Measurements from ENCODE around the gene PIP5K1B.

The PIP5K1B gene

DNA sequence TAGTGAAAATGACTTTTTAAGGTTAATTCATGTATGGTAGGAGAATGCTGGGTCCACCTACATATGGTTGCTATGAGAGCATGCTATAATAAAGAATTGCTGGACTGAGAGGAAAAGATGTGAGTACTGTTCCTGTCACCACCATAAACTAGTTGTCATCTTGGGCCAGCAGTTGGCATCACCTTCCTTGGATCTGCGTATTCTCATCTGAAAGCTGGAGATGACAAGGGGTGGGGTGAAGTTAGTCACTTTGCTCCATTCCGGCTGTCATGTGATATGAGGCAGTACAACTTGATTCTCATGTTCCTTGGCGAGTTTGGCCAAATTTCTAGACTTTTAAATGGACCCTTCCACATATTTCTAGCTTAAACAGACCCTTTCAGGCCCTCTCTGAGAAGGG, 33.3 kb downstream of the PIP5K1B start:
- DNase-seq (ENCODE audit: low read depth in 3 of 3), result no peak

DNA sequence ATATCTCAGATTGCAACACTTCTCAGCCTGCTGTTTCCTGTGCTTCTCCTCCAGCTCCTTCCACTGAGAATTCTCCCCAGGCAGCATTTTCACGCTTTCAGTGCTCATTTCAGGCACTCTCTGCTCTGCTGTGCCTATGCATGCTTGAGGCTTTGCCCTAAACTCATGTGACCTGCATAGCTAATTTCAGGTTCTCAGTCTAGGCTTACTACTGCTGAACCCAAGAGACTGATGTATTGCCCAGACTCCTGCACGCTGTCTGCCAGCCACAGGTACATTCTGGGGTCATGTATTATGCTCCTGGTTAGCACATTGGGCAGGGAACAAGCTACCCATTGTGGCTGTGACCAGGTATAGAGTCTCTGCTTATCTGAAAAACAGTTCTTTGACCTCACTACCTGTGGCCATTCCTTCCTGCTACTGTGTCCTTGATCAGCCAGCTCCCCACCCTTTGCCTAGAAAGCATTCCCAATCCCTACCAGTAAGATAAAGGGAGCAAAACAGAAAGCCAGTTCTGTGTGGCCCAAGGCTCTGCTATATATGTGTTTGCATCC, 34.7 kb downstream of the PIP5K1B start:
- DNase-seq (ENCODE audit: low read depth in 3 of 3), result no peak

DNA sequence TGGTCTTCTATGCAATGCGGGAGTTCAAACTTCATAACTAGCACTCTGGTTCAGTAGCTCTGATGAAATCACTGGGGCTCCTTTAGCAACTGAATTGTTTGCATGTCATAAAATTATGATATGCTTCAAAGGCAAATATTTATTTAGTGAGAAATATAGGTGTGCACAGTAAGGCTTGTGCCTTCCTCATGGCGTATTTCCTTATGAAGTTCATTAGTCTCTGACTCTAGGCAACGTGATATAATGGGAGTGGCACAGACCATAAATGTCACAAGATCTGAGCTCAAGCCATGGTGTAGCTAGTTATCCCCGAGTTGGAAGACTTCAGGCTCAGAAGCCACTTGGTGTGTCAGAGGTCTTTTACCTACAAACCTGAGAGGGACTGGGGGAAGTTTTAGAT, 35.5 kb downstream of the PIP5K1B start:
- no peak for DNase-seq (ENCODE audit: low read depth in 3 of 3)

DNA sequence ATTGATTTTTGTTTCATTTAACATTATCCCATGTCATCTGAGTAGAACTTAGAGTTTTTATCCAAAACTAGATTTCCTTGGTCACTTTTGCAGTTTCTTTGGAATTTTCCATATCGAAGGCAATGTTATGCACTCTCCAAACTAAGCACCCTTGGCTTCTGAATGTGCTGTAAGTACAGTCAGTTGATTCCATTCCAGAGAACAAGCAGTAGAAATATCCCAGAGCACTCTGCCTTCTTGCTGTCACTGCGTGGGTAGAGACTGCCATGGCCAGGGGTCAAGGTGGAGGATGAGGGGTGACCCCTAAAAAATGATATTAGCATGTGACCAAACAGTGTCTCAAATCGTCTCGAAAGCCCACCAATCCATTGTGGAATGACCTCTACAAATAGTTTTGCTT, 36.2 kb downstream of the PIP5K1B start:
- no peak for DNase-seq (ENCODE audit: low read depth in 3 of 3)

DNA sequence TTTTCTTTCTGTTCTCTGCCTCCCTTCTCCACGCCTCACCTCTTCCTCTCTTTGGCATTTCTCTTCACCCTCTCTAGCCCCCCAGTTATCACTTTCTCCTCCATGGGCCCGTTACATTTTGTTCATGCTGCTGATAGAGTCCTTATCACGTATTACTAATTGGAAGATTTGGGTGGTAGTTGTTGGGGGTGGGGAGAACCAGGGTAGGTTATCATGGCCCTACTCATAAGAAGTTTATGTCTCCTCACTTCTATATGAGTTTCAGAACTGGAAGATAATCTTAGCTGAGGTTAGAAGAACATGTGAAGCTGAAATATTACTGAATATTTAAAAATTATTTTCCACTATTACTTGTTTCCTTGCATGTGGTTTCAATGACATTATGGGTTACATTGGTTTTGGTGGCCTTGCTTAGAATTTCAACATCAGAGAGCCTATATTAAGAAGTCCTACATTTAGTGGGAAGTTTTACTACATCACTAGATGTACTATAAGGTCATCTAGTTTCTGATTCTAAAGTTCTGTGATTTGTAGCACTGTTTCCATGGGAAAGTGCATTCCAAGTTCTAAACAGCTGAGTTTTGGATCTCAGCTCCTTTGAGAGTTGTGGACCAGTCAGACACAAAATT, 36.8 kb downstream of the PIP5K1B start:
- DNase-seq (ENCODE audit: low read depth in 3 of 3), result no peak

DNA sequence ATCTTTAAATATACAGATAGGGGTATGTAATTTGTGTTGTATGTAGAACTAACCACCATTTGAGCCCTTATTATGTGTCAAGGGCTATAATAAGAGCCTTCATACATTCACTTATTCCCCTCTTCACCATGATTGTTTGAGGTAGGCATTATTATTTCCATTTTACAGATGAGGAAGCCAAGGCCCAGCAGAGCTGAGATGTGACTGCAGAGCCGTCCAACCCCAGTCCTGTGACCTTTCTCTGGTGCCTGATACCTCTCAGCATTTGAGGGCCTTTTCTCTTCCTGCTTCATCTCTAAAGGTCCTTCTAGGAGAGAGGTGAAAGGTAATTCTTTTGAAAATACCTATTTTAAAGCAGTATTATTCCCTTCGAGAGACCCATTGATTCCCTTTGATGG, 37.3 kb downstream of the PIP5K1B start:
- no peak for DNase-seq (ENCODE audit: low read depth in 3 of 3)

DNA sequence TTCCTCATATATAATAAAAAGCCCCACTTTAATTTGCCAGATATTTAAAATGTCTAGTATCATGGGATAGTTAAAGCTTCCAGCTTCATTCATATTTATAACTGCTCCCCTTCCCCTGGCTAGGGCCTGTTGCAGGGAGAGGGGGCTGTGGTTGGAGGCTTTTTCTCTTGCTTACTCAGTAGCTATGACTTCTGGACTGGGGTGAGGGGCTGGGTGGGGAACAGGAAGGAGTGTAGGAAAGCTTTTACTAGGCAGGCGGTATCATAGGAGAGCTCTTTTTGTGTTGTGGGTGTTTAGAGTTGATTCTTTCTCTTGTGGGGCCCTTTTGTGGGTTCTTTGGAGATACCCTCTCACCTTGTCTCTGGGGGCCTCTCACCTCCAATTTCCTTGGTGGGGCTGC, 39.4 kb downstream of the PIP5K1B start:
- DNase-seq (ENCODE audit: low read depth in 3 of 3), result no peak

DNA sequence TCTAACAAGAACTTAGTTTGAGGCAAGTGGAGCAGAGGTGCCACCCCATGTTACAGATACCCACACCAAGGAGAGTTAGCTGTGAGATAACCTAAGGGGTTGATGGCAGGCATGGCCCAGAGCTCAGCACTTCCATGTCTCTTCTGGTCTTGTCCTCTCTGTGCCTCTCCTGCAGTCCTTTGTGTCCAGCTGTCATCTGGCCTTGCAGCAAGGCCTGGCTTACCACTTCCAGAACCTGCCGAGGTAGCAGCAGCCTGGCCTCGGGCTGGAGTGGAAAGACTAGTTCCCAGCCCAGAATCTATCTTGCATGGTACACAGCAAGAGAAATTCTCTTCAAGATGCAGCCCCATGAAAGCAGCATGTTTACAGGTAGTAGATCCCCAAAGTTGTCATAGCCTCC, 41.5 kb downstream of the PIP5K1B start:
- no peak for DNase-seq (ENCODE audit: low read depth in 3 of 3)

DNA sequence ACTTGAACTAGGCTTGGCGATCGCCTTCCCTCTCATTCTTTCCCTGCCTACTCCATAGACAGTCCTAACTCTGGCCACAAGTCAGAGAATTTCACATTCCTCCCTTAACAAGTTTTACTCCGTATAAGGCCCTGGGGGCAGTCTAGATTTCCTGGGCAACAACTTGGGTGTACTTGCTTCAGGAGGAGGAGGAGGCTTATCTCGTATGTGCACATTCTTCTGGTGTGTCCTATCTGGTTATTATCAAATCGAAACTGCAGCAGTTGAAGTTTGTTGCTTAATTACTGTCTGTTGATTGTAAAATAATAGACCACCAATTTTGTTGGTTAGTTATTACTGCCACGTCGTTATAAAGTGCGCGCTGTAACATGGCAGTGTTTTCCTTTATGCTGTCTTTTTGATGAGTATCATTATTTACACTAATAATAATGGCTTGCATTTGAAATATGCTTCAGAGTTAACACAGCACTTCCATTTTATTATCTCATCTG, 42.0 kb downstream of the PIP5K1B start:
- DNase-seq (ENCODE audit: low read depth in 3 of 3), result no peak

DNA sequence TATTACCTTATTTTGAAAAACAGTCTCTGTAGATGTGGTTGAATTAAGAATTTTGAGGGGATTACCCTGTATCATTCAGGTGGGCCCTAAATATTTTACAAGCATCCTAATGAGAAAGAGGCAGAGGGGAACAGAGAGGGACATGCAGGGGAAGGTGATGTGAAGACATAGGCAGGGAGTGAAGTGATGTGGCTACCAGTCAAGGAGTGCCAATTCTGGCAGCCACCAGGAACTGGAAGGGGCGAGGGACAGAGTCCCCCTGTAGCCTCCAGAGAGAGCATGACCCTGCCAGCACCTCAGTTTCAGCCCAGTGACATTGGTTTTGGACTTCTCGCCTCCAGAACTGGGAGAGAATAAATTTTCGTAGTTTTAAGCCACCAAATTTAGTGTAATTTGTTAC, 44.1 kb downstream of the PIP5K1B start:
- no peak for DNase-seq (ENCODE audit: low read depth in 3 of 3)

DNA sequence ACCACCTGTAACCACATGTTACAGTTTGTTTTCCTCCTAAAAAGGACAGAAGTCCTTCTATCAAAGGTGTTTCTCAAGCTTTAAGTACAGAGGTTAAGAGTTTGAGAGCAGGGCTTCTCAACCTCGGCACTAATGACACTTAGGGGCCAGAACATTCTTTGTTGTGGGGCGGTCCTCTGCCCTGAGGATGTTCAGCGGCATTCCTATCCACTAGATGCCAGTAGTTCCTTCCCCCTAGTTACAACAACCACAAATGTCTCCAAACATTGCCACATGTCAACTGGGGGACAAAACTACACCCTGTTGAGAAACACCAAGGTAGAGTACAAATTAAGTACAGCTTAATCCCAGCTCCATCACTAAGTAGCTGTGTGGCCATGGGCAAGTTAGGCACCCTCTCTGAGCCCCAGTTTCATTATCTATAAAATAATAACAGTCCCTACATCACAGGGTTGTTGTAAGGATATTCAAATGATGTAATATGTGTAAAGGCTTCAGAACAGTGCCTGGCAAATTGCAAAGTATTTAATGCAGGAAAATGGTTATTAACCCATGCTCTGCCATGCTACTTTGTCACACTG, 44.6 kb downstream of the PIP5K1B start:
- DNase-seq (ENCODE audit: low read depth in 3 of 3), result no peak

DNA sequence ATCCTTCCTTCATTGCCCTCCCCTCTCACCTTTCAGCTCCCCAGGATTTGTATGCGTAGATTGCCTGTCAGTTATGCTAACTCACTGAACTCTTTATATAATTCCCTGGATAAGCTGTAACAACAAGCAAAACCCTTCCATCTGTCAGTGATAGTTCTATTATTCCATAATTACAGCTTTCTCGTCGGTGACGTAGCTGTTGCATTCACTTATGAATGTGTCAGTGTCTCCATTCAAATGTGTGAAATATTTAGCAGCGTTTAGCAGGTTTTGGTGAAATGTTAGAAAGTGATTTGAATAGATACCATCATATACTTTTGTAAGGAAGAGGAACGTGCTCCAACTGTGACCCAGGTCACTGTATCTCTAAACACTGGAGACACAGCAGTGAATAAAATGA, 45.2 kb downstream of the PIP5K1B start:
- DNase-seq (ENCODE audit: low read depth in 3 of 3), result no peak

DNA sequence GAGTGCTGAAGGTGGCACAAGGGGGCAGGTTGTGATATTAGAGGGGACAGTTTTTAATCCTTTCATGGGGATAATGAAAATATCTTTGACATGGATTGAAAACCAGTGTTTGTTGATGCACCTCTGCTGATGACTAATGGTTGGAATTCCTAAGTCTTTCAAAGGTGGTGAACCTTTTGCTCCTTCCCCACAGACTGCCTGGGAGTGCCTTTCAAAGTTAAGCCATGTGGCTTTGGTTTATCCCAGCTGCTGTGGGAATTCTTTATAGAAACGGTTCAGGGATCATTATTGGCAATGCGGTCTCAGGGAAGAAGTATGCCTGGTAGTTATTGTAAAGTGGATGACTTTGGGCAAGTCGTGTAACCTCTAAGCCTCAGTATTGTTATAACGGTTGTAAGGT, 45.7 kb downstream of the PIP5K1B start:
- no peak for DNase-seq (ENCODE audit: low read depth in 3 of 3)

DNA sequence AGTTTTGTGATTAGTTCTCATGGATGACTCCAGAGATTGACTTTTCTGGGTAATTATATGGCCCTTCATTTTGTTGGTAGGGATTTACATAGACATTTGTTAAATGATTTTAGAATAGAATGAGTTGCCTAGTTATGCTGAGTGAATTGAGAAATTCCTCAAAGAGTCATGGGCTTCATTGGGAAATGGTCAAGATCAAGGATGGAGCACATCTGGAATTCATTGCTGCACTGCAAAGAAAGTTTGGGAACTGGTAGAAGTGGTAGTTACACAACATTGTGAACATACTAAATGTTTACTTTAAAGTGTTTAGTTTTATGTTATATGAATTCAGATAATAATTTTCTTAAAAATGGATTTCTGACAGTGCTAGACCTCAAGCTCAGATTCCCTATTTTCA, 46.5 kb downstream of the PIP5K1B start:
- DNase-seq (ENCODE audit: low read depth in 3 of 3), result no peak

DNA sequence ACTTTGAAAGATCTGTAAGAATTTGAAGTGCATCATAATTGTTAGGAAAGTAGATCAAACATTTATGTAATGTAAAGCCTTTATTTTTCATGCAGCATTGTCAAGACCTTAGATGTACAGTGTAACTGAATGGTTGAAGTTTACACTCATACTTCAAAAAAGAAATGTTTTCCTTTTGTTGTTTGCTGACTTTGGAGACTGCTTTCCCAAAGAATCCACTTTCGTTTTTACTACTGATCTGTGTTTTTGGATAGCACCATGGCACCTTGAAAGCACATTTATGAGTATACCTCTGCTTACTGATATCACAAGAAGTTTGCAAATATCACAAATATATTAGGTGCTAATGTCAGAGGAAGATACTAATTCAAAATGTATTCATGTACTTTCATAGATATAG, 50.0 kb downstream of the PIP5K1B start:
- no peak for DNase-seq (ENCODE audit: low read depth in 3 of 3)

DNA sequence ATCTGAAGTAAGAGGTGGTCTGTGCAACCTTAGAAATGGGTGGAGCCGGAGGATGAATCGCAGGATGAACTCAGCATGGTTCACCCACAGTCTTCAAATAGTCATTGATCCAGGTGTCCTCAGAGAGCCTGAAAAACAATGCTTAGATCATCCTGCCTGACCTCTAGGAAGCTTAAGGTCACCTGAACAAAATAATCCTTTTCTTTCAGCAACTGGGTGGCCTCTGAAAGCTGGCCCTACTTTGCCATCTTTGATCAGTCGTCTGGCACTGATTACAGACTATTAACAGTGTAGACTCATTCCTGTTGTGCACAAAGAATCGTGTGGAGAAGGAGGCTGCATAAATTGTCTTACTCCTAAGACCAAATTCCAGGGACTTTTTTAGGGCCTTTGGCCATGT, 50.7 kb downstream of the PIP5K1B start:
- DNase-seq (ENCODE audit: low read depth in 3 of 3), result no peak

DNA sequence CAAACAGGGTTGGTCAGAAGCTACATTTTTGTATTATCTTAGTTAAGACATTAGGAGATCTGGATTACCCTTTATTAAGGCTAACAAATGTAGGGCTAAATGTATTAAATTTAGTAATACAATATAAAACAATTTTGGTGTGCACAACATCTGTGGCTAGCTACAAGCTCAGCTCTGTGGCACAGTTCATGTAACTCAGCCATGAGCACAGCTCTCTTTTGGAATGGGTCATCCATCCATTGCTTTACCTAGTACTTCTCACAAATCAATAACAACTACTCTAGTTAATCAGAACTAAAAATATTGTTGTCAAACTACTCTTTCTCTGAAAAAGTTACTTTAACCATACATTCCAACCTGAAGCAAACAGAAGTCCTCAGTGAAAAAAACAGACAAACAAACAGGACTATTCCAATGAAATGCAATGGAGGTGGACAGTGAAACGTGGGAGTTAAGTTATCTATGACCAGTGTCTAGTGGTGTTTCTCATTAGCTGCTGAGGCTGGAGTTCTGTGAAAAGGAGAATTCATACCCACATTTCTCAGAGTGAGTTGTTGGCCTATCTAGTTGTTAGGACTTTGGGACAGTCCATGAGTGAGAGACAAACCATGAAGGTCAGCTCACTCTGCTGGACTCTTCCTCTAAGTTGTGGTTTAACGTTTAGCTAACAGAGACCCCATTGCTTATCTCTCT, 55.1 kb downstream of the PIP5K1B start:
- no peak for DNase-seq (ENCODE audit: low read depth in 3 of 3)

DNA sequence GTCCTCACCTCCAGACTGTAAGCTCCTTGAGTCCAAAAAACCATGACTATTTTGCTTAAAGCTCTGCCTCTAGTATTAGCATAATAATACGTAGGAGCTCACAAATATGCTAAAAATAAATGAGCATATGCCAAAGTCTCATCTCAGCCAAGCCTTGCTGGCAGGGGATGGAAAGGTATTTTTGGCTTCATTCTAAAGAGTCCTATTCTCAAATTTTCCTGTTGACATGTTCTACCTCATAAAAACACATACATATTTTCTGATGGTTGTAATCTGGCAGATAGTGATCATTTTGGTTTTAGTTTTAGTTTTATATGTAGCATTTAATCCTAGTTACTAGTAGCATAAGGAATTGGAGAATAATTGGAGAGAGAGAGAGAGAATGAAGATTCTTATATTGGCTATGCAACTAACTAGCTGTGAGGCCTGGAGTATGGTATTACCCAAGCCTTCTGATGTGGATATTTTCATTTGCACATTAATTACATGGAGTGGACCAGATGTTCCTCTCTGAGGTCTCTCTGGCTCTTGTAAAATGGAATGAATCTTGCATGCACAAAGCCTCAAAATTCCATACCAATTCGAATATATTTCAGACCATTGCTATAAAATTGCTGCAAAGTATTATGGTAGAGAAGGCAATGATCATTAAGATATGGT, 55.8 kb downstream of the PIP5K1B start:
- no peak for DNase-seq (ENCODE audit: low read depth in 3 of 3)

DNA sequence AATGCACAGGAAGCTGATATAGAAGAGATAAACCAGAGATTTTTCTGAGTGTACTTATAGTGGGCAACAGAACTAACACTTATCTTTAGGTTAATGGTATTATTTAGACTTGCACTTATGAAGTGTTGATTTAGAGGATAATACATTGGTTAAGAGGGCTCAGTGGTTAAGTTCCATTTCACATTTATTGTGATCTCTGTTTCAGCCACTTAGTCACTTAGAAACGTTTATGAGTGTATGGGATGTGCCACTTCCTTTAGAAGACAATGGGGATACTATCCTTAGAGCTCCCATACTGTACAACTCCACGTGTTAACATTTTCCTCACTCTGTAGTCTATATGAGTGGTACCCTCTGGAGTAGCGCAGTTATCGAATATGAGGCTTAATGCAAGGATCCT, 57.5 kb downstream of the PIP5K1B start:
- DNase-seq (ENCODE audit: low read depth in 3 of 3), result no peak

DNA sequence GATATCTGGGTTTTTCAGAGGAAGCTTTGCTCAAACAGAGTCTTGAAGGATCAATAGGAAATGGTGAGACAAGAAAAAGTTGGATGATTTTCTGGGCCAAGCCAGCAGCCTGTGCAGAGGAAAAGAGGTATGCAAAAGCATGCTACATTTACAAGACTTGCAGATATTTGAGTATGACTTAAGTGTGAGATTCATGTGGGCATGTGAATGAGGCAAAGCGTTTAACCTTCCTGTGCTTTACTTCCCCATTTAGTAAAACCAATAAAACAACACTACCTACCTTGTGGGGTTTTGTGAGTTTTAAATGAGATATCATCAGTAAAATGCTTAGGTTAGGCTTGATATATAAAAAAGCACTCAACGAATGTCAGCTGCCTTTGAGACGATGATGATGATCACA, 58.1 kb downstream of the PIP5K1B start:
- no peak for DNase-seq (ENCODE audit: low read depth in 3 of 3)

DNA sequence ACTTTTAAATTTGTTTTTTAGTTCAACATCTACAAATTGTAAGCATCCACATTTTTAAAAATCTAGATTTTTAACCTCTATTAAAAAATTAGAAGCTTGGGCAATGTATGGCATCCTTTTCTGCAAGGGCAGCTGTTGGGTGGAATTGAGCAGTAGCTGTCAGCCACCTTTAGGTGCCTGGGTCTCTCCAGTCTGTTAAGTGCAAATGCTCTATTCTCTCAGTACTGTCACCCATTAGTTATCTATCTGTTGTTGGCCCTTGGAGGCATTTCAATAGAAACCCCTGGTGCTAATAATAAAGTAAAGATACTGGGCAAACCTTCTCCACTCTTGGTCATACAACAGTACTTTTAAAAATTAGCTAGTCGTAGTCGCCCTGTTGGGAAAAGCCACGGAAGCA, 63.6 kb downstream of the PIP5K1B start:
- DNase-seq (ENCODE audit: low read depth in 3 of 3), result no peak

DNA sequence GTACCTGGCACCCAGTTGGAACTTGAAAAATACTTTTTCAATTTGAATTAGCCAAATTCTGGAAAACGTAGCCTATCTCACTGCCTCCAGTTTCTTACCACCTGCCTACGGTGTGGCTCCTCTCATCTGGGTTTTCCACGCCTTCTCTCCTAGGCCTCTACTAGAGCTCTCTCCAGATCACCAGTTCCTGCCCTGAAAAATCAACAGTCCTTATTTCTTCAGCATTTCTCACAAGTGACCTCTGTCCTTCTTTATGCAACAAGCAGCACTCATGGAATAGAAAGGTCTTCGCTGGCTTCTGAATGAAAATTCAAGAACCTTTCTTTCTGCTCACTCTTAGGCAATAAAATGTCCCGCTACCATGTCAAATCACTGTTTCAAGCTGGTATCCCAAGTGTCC, 64.8 kb downstream of the PIP5K1B start:
- DNase-seq (ENCODE audit: low read depth in 3 of 3), result no peak

DNA sequence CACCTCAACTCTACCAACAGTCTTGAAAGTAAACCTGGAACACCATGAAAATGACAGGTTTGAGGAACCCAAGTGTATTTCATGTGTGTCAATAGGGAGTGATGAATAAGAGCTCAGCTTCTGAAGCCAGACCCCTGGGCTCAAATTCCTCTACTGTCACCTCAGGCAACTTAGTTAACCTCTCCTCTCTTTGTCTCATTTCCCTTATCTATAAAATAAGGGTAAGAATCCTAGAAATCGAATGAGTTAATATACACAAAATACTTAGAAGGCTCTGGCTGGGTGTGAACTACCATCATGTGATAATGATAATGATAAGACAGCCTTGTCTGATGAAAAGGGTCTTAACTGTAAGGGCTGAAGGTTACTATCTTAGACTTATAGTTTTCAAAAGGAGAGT, 66.3 kb downstream of the PIP5K1B start:
- no peak for DNase-seq (ENCODE audit: low read depth in 3 of 3)
